ENCODE measurements around the gene RNF113A.
"Not testable (repeated sequence)": the region's sequence is repeated elsewhere in the genome, so short reads cannot be mapped to it uniquely, and the experiment has no call there.

RNF113A gene

GRCh38 chrX:119828446-119828845 is 43.1 kb downstream of the RNF113A start:
- no peak for DNase-seq

GRCh38 chrX:119826399-119826959 is 45.1 kb downstream of the RNF113A start:
- no peak for DNase-seq

DNA sequence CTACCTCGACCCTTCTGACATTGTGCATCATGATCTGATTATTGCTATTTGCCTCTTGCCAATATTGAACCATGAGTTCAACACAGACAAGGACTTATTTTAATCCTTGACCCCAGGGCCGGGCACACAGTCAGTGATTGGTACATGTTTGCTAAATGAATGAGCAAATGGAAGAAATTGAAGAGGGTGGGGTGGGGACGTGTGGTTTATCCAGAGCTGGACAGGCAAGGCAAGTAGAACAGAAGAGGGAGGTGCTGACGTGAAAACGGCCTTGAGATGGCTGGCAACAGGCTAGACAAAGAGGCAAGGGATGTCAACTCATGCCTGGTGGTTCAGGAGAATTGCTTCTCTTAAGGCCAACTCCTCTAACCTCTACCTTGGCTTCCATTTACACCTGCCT is 47.3 kb downstream of the RNF113A start:
- not testable (repeated sequence) for DNase-seq

- DNase-seq, result not testable (repeated sequence)
These were observed 49.8 kb downstream of the RNF113A start for GRCh38 chrX:119821703-119822102.

Measured in NCI-H2029 treated with DMSO at 0.1 percent for 48 hours (cell line).